BE2C (cell line): Measurements from ENCODE around the gene ANKRD2.
A peak's percentile ranks its signal among the peaks of the same experiment; 100 is the strongest.

Source experiments
- DNase-seq: peaks from one replicate; pipeline ENCODE4 v3.0.0-alpha.2; 2020
- H3K27me3 ChIP-seq: fragments of 250-450 bp; sonication (Bioruptor Pico); 2 replicates; pipeline ENCODE4 v1.5.1; 2020; ENCODE audit warnings: mild to moderate bottlenecking
- H3K36me3 ChIP-seq: fragments of 250-450 bp; sonication (Bioruptor Pico); 2 replicates; pipeline ENCODE4 v1.5.1; 2020; ENCODE audit warnings: mild to moderate bottlenecking
- H3K4me1 ChIP-seq: fragments of 250-450 bp; sonication (Bioruptor Pico); 2 replicates; pipeline ENCODE4 v1.5.1; 2020
- H3K4me3 ChIP-seq: 2 replicates; pipeline ENCODE4 v1.5.1; 2011; ENCODE audit warnings: low read depth, low read length
- H3K9me3 ChIP-seq: fragments of 250-450 bp; sonication (Bioruptor Pico); 2 replicates; pipeline ENCODE4 v1.5.1; 2020
- CTCF ChIP-seq: IDR thresholded peaks from 2 replicates; pipeline ENCODE4 v1.5.1; 2012; ENCODE audit warnings: mild to moderate bottlenecking, low read depth, low read length

The ANKRD2 gene

GRCh38 chr10:97546456-97547270 lies 25.9 kb upstream of the ANKRD2 start:
- no peak for TF ChIP-seq CTCF
- no peaks in the 10 kb centered on the region for H3K36me3 ChIP-seq
- H3K4me1 ChIP-seq, result peaks cover 24% of the 10 kb centered on the region
- H3K27me3 ChIP-seq, result no peaks in the 10 kb centered on the region
- DNase-seq, result no peak
- H3K4me3 ChIP-seq, result no peak overlapping the region
- H3K9me3 ChIP-seq, result no peaks in the 10 kb centered on the region

- TF ChIP-seq CTCF, result no peak
- Histone ChIP-seq H3K9me3 (no peaks in the 10 kb centered on the region), H3K4me1 (peaks cover 20% of the 10 kb centered on the region), H3K27me3 (no peaks in the 10 kb centered on the region), H3K36me3 (no peaks in the 10 kb centered on the region), H3K4me3 (no peak overlapping the region)
- no peak for DNase-seq
Measured at GRCh38 chr10:97547271-97547600, 25.3 kb upstream of the ANKRD2 start.

DNA sequence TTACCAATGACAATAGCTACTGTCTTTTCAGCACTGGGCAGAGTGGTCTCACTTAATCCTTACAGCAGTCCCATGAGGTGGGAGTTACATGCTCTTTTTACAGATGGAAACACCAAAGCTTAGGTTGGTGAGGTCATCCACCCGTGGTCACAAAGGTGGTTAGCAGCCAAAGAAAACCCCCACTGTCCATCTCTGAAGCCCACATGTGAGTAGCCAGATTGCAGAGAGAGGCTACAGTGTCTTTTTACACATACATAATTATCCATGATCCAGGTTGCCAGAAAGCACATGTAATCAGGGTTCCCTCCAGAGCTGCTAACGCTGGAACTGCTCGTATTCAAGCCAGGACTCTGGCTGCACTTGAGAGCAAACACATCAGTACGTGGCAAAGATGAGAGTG lies 24.6 kb upstream of the ANKRD2 start:
- H3K9me3 ChIP-seq, result no peaks in the 10 kb centered on the region
- no peak for DNase-seq
- H3K36me3 ChIP-seq, result no peaks in the 10 kb centered on the region
- no peaks in the 10 kb centered on the region for H3K27me3 ChIP-seq
- no peak overlapping the region for H3K4me3 ChIP-seq
- H3K4me1 ChIP-seq, result peaks cover 12% of the 10 kb centered on the region
- TF ChIP-seq CTCF, result no peak

DNA sequence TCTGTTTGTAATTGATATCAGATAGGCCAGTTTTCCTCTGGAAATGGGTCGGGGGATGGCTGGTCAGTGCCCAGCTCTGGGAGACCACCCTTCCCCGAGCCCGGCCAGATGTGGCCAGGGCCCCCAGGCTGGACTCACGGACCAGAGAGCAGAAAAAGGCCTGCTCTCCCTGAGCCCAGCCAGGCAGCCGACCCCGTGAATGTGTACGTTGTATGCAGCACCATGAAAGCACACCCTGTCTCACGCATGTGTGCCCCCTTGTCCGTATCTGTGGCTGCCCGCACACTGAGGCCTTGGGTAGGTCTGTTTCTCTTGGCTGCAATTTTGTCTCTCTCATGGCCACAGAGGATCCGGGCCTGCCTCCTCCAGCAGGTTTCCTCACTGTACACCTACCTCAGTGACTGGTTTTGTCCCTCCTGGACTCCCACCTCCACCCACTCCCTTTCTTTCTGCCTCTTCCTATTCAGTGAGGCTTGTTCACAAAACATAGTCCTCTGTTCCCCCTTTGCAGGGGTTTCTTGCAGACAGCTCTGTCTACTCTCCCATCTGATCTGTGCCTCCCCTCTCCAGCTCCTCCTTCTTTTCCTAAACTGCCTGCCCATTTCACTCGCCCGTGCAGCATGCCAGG lies 23.6 kb upstream of the ANKRD2 start:
- DNase-seq, result no peak
- H3K4me1 ChIP-seq, result peaks cover 7% of the 10 kb centered on the region
- no peaks in the 10 kb centered on the region for H3K36me3 ChIP-seq
- no peak for TF ChIP-seq CTCF
- no peak overlapping the region for H3K4me3 ChIP-seq
- H3K9me3 ChIP-seq, result no peaks in the 10 kb centered on the region
- no peaks in the 10 kb centered on the region for H3K27me3 ChIP-seq

DNA sequence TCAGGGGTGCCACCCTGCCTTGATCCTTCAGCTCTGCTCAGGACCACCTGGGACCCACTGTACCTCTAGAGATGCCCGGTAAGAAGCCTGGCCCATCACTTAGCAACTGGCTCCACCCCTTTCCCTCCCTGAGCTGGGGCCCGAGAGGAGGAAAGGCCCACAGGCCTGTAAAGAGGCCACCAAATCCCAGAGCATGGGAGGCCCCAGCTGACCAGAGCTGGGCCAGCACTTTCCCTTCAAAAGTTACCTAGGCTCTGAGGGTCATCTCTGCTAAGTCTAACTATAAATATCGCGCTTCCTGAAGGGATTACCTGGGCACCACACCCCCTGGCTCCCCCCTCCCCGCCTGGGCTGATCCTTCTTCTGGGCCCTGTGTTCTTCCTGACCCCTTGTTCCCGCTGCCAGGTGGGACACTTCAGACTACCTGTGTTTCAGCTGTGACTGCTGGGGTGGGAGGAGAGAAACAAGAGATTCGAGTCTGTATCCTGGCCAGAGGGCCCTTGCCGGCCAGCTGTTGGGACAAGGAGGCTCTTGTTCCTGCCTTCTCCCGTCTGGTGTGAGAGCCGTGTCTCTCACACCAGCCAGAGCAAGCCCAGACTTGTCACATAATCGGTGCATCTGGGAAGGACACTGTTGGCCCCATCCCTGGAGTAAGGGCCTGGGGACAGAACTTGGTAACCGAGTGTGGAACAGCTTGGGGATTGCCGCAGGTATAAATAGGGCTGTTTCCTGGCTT lies 22.8 kb upstream of the ANKRD2 start:
- Histone ChIP-seq H3K4me1 (peaks cover 7% of the 10 kb centered on the region), H3K27me3 (no peaks in the 10 kb centered on the region), H3K9me3 (no peaks in the 10 kb centered on the region), H3K36me3 (no peaks in the 10 kb centered on the region), H3K4me3 (no peak overlapping the region)
- no peak for TF ChIP-seq CTCF
- DNase-seq, result peak; percentile 26
